GM12872 (cell line): ENCODE measurements around the gene SEMG1.

Experiments
- TF ChIP-seq, protein P1 (sequence below): IDR thresholded peaks from 3 replicates; pipeline ENCODE4 v1.5.1; 2011; ENCODE audit warnings: low read depth, mild to moderate bottlenecking, low read length, moderate library complexity; ENCODE audit not compliant: insufficient read depth

The SEMG1 gene

DNA sequence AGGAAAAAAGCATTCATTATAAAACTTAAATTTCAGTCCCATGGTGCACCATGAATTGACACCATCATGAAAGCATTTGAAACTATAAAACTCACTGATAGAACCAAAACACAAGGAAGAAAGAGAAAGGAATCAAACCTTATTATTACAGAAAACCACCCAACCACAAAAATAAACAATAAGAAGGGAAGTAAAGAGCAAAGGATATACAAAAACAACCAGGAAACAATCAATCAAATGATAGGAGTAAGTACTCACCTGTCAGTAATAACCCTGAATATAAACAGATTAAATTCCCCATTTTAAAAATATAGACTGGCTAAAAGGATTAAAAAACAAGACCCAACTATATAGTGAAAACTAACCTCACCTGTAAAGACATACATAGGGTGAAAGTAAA lies 41.8 kb downstream of the SEMG1 start:
- TF ChIP-seq, protein P1, sequence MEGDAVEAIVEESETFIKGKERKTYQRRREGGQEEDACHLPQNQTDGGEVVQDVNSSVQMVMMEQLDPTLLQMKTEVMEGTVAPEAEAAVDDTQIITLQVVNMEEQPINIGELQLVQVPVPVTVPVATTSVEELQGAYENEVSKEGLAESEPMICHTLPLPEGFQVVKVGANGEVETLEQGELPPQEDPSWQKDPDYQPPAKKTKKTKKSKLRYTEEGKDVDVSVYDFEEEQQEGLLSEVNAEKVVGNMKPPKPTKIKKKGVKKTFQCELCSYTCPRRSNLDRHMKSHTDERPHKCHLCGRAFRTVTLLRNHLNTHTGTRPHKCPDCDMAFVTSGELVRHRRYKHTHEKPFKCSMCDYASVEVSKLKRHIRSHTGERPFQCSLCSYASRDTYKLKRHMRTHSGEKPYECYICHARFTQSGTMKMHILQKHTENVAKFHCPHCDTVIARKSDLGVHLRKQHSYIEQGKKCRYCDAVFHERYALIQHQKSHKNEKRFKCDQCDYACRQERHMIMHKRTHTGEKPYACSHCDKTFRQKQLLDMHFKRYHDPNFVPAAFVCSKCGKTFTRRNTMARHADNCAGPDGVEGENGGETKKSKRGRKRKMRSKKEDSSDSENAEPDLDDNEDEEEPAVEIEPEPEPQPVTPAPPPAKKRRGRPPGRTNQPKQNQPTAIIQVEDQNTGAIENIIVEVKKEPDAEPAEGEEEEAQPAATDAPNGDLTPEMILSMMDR, result no peak

GRCh38 chr20:45251884-45252560 lies 45.2 kb downstream of the SEMG1 start:
- TF ChIP-seq, protein P1, result no peak

DNA sequence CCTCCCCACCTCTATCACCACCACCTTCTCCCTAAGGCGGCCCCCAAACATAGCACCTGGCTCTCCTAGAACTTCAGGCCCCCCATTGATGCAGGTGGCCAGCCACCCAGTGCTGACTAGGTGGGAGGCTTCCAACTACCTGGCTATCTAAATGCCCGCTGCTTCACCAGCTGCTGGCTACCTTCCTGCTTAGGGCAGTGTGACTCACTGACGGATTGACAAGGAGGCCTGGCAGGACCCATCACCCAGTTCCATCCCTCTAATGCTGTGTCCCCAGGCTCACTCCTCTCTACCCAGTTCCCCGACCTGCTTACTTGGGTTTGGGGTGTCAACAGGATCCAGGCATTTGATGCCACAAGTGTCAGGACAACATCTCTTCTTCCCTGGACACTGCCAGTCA lies 46.4 kb downstream of the SEMG1 start:
- TF ChIP-seq, protein P1, result no peak

- TF ChIP-seq, protein P1, result no peak
Observed at GRCh38 chr20:45254383-45255262, 47.8 kb downstream of the SEMG1 start, which contains the start of gene SLPI. Gene SLPI, minus strand, starts transcription at chr20:45254564. Its CDS starts 21 bp downstream, at chr20:45254543.

DNA sequence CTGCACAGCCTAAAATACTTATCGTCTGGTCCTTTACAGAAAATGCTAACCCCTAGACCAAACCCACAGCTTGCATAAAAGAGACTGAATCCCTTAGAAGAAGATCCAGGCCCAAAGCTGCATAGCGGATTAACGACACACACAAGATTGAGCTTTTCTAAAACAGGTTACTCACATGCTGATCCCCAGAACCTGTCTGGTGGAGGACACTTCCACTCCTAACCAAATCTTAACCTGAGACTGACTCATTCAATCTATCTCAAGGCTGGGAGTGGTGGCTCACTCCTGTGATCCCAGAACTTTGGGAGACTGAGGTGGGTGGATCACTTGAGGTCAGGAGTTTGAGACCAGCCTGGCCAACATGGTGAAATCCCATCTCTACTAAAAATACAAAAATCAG lies 50.3 kb downstream of the SEMG1 start:
- TF ChIP-seq, protein P1, result no peak

- TF ChIP-seq, protein P1, result no peak
Observed at GRCh38 chr20:45257711-45258110, 50.9 kb downstream of the SEMG1 start.

- TF ChIP-seq, protein P1, result no peak
Observed at GRCh38 chr20:45258259-45258658, 51.4 kb downstream of the SEMG1 start.
